Loucy (cell line): ENCODE data around the gene DNM2.

Experiments used
- H2AFZ ChIP-seq: fragments of 200-600 bp; sonication (generic); 2 replicates; pipeline ENCODE4 v1.6.0; 2016; ENCODE audit warnings: antibody characterized with exemption, mild to moderate bottlenecking, low read length, moderate library complexity
- H3F3A ChIP-seq: fragments of 200-600 bp; 2 replicates; pipeline ENCODE4 v1.6.0; 2016; ENCODE audit warnings: antibody characterized with exemption, low read depth, mild to moderate bottlenecking
- H3K27me3 ChIP-seq: fragments of 200-600 bp; sonication (generic); 2 replicates; pipeline ENCODE4 v1.6.1; 2014; ENCODE audit warnings: low read length, mild to moderate bottlenecking; ENCODE audit not compliant: insufficient read depth, poor library complexity, severe bottlenecking
- H3K36me3 ChIP-seq: fragments of 200-600 bp; sonication (generic); 2 replicates; pipeline ENCODE4 v1.6.1; 2016; ENCODE audit warnings: low read length; ENCODE audit not compliant: insufficient read depth
- H3K4me1 ChIP-seq: fragments of 200-600 bp; sonication (generic); 2 replicates; pipeline ENCODE4 v1.5.1; 2014; ENCODE audit warnings: low read length, mild to moderate bottlenecking; ENCODE audit not compliant: insufficient read depth, poor library complexity, severe bottlenecking
- H3K4me2 ChIP-seq: fragments of 200-600 bp; sonication (generic); 2 replicates; pipeline ENCODE4 v1.6.0; 2014; ENCODE audit warnings: antibody characterized with exemption, low read length, low read depth, mild to moderate bottlenecking; ENCODE audit not compliant: poor library complexity, severe bottlenecking
- H3K4me3 ChIP-seq: fragments of 200-600 bp; sonication (generic); 2 replicates; pipeline ENCODE4 v1.5.1; 2014; ENCODE audit warnings: low read length, mild to moderate bottlenecking, mixed read lengths; ENCODE audit not compliant: poor library complexity, severe bottlenecking
- H3K79me2 ChIP-seq: fragments of 200-600 bp; sonication (generic); 2 replicates; pipeline ENCODE4 v1.6.1; 2014; ENCODE audit warnings: low read length; ENCODE audit not compliant: insufficient read depth
- H3K9ac ChIP-seq: fragments of 200-600 bp; sonication (generic); 2 replicates; pipeline ENCODE4 v1.6.0; 2014; ENCODE audit warnings: mild to moderate bottlenecking, low read depth, low read length, moderate library complexity; ENCODE audit not compliant: poor library complexity, severe bottlenecking
- H3K9me2 ChIP-seq: fragments of 200-600 bp; sonication (generic); replicated peaks from 2 replicates; pipeline ENCODE4 v1.6.1; 2016; ENCODE audit warnings: low read depth, low read length, mixed read lengths
- H3K9me3 ChIP-seq: fragments of 200-600 bp; sonication (generic); 2 replicates; pipeline ENCODE4 v1.6.1; 2014; ENCODE audit warnings: mild to moderate bottlenecking, antibody characterized with exemption, low read length, low read depth; ENCODE audit not compliant: insufficient read depth
- H4K20me1 ChIP-seq: fragments of 200-600 bp; sonication (generic); 2 replicates; pipeline ENCODE4 v1.6.0; 2014; ENCODE audit warnings: antibody characterized with exemption, low read length, mild to moderate bottlenecking; ENCODE audit not compliant: insufficient read depth, poor library complexity, severe bottlenecking
- EZH2phosphoT487 ChIP-seq: fragments of 200-600 bp; IDR thresholded peaks from 2 replicates; pipeline ENCODE4 v1.6.1; 2018; ENCODE audit warnings: antibody characterized with exemption, mild to moderate bottlenecking, moderate library complexity, borderline replicate concordance
- TF ChIP-seq, protein P1 (sequence below): fragments of 200-600 bp; sonication (generic); conservative IDR thresholded peaks from 2 replicates; pipeline ENCODE4 v1.5.1; 2014; ENCODE audit warnings: mild to moderate bottlenecking, antibody characterized with exemption, low read length

Gene DNM2

DNA sequence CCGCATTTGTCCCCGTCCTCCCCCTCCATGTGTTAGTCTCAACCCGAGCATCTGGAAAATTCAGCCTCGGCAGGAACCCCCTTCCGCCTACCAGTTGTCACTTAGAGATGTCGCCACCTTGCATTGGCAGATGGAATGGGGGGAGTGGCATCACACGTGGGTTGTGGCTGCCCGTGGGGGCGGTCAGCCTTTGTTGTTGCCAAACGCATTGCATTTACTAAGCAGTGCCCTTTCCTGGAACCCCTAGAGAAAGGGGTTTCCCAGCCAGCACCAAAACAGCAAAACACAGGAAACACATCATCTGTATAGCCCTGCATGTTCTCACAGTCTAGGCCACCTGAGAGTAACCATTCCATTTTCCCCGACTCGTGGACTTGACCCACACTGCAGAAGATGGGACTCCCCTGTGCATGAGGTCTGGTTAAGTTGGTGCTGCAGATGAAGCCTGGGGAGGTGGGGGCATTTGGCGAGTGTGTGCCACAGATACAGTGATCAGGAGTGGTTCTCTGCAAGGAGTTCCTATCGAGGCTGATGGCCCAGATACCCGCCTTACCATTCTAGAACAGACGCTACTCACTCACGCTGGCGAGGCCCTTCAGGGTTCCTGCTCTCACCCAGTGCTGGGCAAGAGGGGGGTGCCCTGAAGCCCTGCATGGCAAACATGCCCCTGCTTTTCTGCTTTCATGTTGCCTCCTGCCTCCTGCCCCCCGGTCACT, 79.8 kb downstream of the DNM2 start:
- H3K36me3 ChIP-seq = peaks cover 87% of the 10 kb centered on the region; the same call in 1 of the 2 replicates
- H3K4me1 ChIP-seq = no peaks in the 10 kb centered on the region
- no peaks in the 10 kb centered on the region for H3F3A ChIP-seq
- no peak overlapping the region for H3K4me3 ChIP-seq
- H3K79me2 ChIP-seq = no peaks in the 10 kb centered on the region
- TF ChIP-seq, protein P1, sequence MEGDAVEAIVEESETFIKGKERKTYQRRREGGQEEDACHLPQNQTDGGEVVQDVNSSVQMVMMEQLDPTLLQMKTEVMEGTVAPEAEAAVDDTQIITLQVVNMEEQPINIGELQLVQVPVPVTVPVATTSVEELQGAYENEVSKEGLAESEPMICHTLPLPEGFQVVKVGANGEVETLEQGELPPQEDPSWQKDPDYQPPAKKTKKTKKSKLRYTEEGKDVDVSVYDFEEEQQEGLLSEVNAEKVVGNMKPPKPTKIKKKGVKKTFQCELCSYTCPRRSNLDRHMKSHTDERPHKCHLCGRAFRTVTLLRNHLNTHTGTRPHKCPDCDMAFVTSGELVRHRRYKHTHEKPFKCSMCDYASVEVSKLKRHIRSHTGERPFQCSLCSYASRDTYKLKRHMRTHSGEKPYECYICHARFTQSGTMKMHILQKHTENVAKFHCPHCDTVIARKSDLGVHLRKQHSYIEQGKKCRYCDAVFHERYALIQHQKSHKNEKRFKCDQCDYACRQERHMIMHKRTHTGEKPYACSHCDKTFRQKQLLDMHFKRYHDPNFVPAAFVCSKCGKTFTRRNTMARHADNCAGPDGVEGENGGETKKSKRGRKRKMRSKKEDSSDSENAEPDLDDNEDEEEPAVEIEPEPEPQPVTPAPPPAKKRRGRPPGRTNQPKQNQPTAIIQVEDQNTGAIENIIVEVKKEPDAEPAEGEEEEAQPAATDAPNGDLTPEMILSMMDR = no peak
- TF ChIP-seq EZH2phosphoT487 = no peak
- no peaks in the 10 kb centered on the region for H3K27me3 ChIP-seq
- H3K9me3 ChIP-seq = no peaks in the 10 kb centered on the region
- no peak overlapping the region for H2AFZ ChIP-seq
- no peak overlapping the region for H3K4me2 ChIP-seq
- H4K20me1 ChIP-seq = no peaks in the 10 kb centered on the region
- H3K9me2 ChIP-seq = no peaks in the 10 kb centered on the region
- H3K9ac ChIP-seq = no peak overlapping the region

DNA sequence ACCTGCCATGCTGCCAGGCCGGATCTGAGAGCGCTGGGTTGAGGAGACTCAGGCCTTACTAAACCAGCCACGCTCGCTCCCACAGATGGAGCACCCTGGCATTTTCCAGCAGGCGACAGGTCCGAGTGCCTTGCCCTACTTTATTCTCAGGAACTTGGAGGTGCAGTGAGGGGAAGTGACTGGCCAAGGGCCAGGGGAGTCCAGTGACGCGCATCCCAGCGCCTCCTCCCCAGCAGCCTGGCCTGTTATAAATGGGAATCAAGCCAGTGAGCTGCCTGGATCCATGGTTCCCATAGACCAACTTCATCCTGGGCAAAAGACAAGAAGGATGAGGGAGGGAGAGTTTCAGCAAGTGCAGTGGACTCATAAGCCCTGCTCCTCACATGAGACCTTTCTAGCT, 82.6 kb downstream of the DNM2 start:
- Histone ChIP-seq H3K36me3 (peaks cover 88% of the 10 kb centered on the region; the same call in 1 of the 2 replicates), H3K9ac (no peak overlapping the region), H3K4me3 (no peak overlapping the region), H3K9me2 (no peaks in the 10 kb centered on the region), H3F3A (no peaks in the 10 kb centered on the region), H3K9me3 (no peaks in the 10 kb centered on the region), H3K4me2 (no peak overlapping the region), H4K20me1 (no peaks in the 10 kb centered on the region), H3K27me3 (no peaks in the 10 kb centered on the region), H3K4me1 (no peaks in the 10 kb centered on the region), H2AFZ (no peak overlapping the region), H3K79me2 (no peaks in the 10 kb centered on the region)
- TF ChIP-seq EZH2phosphoT487 = no peak
- TF ChIP-seq, protein P1 = no peak

DNA sequence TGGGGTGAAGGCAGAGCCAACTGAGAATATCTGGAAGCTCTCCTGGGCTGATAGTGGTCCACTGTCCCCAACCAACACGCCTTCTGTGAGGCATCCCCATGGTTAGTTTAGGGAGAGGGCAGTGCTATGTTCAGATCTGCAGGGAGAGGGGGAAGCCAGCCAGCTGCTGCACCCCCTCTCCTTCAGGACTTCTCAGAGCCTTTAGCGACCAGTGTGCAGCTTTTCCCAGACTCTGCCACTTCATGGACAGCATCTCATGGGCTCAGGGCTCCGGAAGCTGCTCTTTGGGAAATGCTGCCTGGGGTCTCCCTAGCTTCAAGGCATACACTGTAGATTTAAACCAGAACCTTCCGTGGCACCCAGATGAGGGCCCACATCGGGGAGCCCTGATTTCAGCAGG, 84.6 kb downstream of the DNM2 start:
- Histone ChIP-seq H3K79me2 (no peaks in the 10 kb centered on the region), H3K36me3 (peaks cover 78% of the 10 kb centered on the region; the same call in 1 of the 2 replicates), H3K9ac (no peak overlapping the region), H3K9me2 (no peaks in the 10 kb centered on the region), H3F3A (no peaks in the 10 kb centered on the region), H3K4me2 (no peak overlapping the region), H3K4me1 (no peaks in the 10 kb centered on the region), H3K9me3 (no peaks in the 10 kb centered on the region), H4K20me1 (no peaks in the 10 kb centered on the region), H2AFZ (no peak overlapping the region), H3K27me3 (no peaks in the 10 kb centered on the region), H3K4me3 (no peak overlapping the region)
- no peak for TF ChIP-seq EZH2phosphoT487
- TF ChIP-seq, protein P1 = no peak
